ENCODE results near the gene ZNF700.

DNA sequence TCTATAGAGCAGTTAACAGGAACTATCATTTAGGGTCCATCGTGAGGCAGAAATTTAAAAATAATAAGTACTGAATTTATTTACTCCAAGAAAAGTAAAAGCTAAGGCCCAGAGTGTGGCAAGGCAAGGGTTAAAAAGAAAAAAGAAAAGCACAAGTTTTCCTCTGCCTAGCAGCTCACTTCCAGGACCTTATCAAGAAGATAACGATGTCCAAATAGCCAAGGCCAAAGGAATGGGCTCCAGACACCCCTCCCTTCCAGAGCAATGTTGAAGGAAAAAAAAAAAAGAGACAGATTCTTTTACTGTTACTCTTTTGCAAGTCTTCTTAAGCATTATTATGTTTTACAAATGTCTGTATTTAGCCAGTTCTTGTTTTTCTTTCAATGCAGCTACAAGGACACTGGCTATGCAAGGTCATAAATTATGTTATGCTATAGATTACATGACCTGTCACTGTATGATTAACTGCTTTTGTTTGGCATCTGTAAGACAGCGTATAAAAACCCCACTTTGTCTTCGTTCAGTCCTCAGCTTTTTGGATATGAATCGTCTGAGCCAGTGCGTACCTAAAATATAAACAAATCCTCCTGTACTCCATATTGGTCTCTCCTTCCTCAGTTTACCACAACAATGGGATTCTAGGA lies 2.9 kb upstream of the ZNF700 start:
- TF ChIP-seq, protein P1, sequence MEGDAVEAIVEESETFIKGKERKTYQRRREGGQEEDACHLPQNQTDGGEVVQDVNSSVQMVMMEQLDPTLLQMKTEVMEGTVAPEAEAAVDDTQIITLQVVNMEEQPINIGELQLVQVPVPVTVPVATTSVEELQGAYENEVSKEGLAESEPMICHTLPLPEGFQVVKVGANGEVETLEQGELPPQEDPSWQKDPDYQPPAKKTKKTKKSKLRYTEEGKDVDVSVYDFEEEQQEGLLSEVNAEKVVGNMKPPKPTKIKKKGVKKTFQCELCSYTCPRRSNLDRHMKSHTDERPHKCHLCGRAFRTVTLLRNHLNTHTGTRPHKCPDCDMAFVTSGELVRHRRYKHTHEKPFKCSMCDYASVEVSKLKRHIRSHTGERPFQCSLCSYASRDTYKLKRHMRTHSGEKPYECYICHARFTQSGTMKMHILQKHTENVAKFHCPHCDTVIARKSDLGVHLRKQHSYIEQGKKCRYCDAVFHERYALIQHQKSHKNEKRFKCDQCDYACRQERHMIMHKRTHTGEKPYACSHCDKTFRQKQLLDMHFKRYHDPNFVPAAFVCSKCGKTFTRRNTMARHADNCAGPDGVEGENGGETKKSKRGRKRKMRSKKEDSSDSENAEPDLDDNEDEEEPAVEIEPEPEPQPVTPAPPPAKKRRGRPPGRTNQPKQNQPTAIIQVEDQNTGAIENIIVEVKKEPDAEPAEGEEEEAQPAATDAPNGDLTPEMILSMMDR (conservative IDR thresholded peaks at IDR 0.05): no peak
- TF ChIP-seq ZFX (IDR thresholded peaks at IDR 0.05): no peak
